Endodermal cell (in vitro differentiated cells): ENCODE measurements around the gene CNTRL. TPM values are rescaled to one million over a fixed set of nuclear protein-coding genes. Genes with fewer than 3 reads are reported as not detected.
A peak's percentile ranks its signal among the peaks of the same experiment; 100 is the strongest.

Source experiments
- DNase-seq: peaks from one replicate; pipeline ENCODE4 v3.0.0-alpha.2; 2017
- H3K27ac ChIP-seq: 2 replicates; pipeline ENCODE4 v1.5.1; 2013; ENCODE audit warnings: mild to moderate bottlenecking, low read depth, low read length, moderate library complexity
- H3K27me3 ChIP-seq: 2 replicates; pipeline ENCODE4 v1.6.1; 2013; ENCODE audit warnings: mild to moderate bottlenecking, low read length, moderate library complexity; ENCODE audit not compliant: insufficient read depth, control insufficient read depth, poor library complexity, severe bottlenecking
- H3K36me3 ChIP-seq: 2 replicates; pipeline ENCODE4 v1.7.0; 2013; ENCODE audit warnings: mild to moderate bottlenecking, low read length, moderate library complexity; ENCODE audit not compliant: control insufficient read depth, insufficient read depth
- H3K4me1 ChIP-seq: one replicate; pipeline ENCODE4 v1.7.0; 2013; ENCODE audit warnings: low read length; ENCODE audit not compliant: control insufficient read depth, insufficient read depth
- H3K4me3 ChIP-seq: 2 replicates; pipeline ENCODE4 v1.5.1; 2013; ENCODE audit warnings: mild to moderate bottlenecking, low read length, moderate library complexity
- H3K9ac ChIP-seq: 2 replicates; pipeline ENCODE4 v1.6.1; 2013; ENCODE audit warnings: mild to moderate bottlenecking, low read length, moderate library complexity; ENCODE audit not compliant: poor library complexity, severe bottlenecking; ENCODE audit errors: extremely low read depth
- H3K9me3 ChIP-seq: 2 replicates; pipeline ENCODE4 v1.6.1; 2013; ENCODE audit warnings: mild to moderate bottlenecking, low read length, moderate library complexity; ENCODE audit not compliant: control insufficient read depth
- H3K27ac Mint-ChIP-seq: 2 replicates; pipeline ENCODE4 v1.8.0; 2020; ENCODE audit warnings: mixed read lengths
- H3K27me3 Mint-ChIP-seq: 2 replicates; pipeline ENCODE4 v1.8.0; 2021; ENCODE audit warnings: mild to moderate bottlenecking, mixed read lengths; ENCODE audit not compliant: insufficient read depth
- H3K36me3 Mint-ChIP-seq: 2 replicates; pipeline ENCODE4 v1.8.0; 2020; ENCODE audit warnings: low read depth, mixed read lengths
- H3K4me1 Mint-ChIP-seq: 2 replicates; pipeline ENCODE4 v1.8.0; 2020; ENCODE audit warnings: mixed read lengths
- H3K4me3 Mint-ChIP-seq: 2 replicates; pipeline ENCODE4 v1.8.0; 2020; ENCODE audit warnings: mild to moderate bottlenecking, moderate library complexity, mixed read lengths
- H3K9me3 Mint-ChIP-seq: 2 replicates; pipeline ENCODE4 v1.8.0; 2020; ENCODE audit warnings: mild to moderate bottlenecking, mixed read lengths
- CTCF ChIP-seq: fragments of 200-600 bp; sonication (generic); conservative IDR thresholded peaks from 2 replicates; pipeline ENCODE4 v1.5.0; 2021; ENCODE audit warnings: antibody characterized with exemption, mild to moderate bottlenecking
- WGBS, 2 experiments: methylation state at CpG; one replicate each; pipeline versions ENCODE4 v1.1.5 to v1.1.7; 2013; ENCODE audit warnings: missing lambda C conversion rate in 2 of 2, mixed read lengths in 1 of 2; ENCODE audit not compliant: insufficient coverage in 1 of 2, insufficient read length in 1 of 2; 5-methylcytosine and 5-hydroxymethylcytosine counted together
- total RNA-seq, 2 donors: library from RNA; stranded (reverse); fragmentation: NEBNext Ultra II Directional in 1 of 2; extraction: Animal tissue kit (Norgen Biotek cat#: 25700) in 1 of 2; gene quantifications; 2 replicates in 1 of 2; 3 replicates in 1 of 2; pipeline ENCODE4 v1.2.1, GENCODE V29; 2021

Gene CNTRL
- total RNA-seq, 2 donors from 2014 or later = 18.0 to 21.0 TPM

GRCh38 chr9:121105531-121105930 lies 30.8 kb downstream of the CNTRL start:
- Histone ChIP-seq H3K9ac (no peak overlapping the region), H3K9me3 (no peaks in the 10 kb centered on the region), H3K36me3 (no peaks in the 10 kb centered on the region), H3K27ac (no peak overlapping the region), H3K27me3 (no peaks in the 10 kb centered on the region), H3K4me3 (no peak overlapping the region), H3K4me1 (no peaks in the 10 kb centered on the region)
- Mint-ChIP-seq H3K4me1 (peaks cover 16% of the 10 kb centered on the region), H3K9me3 (peaks cover 18% of the 10 kb centered on the region), H3K36me3 (peaks cover 8% of the 10 kb centered on the region), H3K27ac (no peak overlapping the region), H3K4me3 (no peak overlapping the region), H3K27me3 (peaks cover 2% of the 10 kb centered on the region)
- 84 to 86% methylated on average over 2 of the region's 2 CpGs for WGBS, 2 experiments
- DNase-seq = no peak
- TF ChIP-seq CTCF = no peak

- no peak overlapping the region for H3K9ac ChIP-seq
- no peak for DNase-seq
- no peaks in the 10 kb centered on the region for H3K27me3 ChIP-seq
- no peaks in the 10 kb centered on the region for H3K36me3 ChIP-seq
- no peak overlapping the region for H3K4me3 Mint-ChIP-seq
- no peaks in the 10 kb centered on the region for H3K9me3 ChIP-seq
- H3K4me1 Mint-ChIP-seq = peaks cover 16% of the 10 kb centered on the region
- no peaks in the 10 kb centered on the region for H3K4me1 ChIP-seq
- peaks cover 6% of the 10 kb centered on the region for H3K36me3 Mint-ChIP-seq
- H3K9me3 Mint-ChIP-seq = peaks cover 11% of the 10 kb centered on the region
- no peak overlapping the region for H3K27ac Mint-ChIP-seq
- H3K27ac ChIP-seq = no peak overlapping the region
- no peak overlapping the region for H3K4me3 ChIP-seq
- H3K27me3 Mint-ChIP-seq = peaks cover 2% of the 10 kb centered on the region
- TF ChIP-seq CTCF = peak; percentile 77
- 82 to 100% methylated on average over 1 of the region's 1 CpG for WGBS, 2 experiments
Observed at GRCh38 chr9:121107029-121107428, 32.3 kb downstream of the CNTRL start.

GRCh38 chr9:121107881-121108280 lies 33.1 kb downstream of the CNTRL start:
- no peaks in the 10 kb centered on the region for H3K4me1 ChIP-seq
- H3K27ac Mint-ChIP-seq = no peak overlapping the region
- no peak for DNase-seq
- no peak overlapping the region for H3K9ac ChIP-seq
- no peaks in the 10 kb centered on the region for H3K27me3 ChIP-seq
- no peak for TF ChIP-seq CTCF
- no peaks in the 10 kb centered on the region for H3K9me3 ChIP-seq
- H3K27ac ChIP-seq = no peak overlapping the region
- H3K4me1 Mint-ChIP-seq = peaks cover 16% of the 10 kb centered on the region
- 100% methylated on average over 1 of the region's 1 CpG; no CpG with 5 or more reads in 1 of the 2 experiments for WGBS, 2 experiments
- H3K36me3 ChIP-seq = no peaks in the 10 kb centered on the region
- peaks cover 5% of the 10 kb centered on the region for H3K9me3 Mint-ChIP-seq
- no peak overlapping the region for H3K4me3 Mint-ChIP-seq
- no peaks in the 10 kb centered on the region for H3K27me3 Mint-ChIP-seq
- no peak overlapping the region for H3K4me3 ChIP-seq
- peaks cover 1% of the 10 kb centered on the region for H3K36me3 Mint-ChIP-seq
